Caco-2 (cell line): ENCODE results near the gene CCNA2. TPM values are rescaled to one million over a fixed set of nuclear protein-coding genes. Genes with fewer than 3 reads are reported as not detected.
A peak's percentile ranks its signal among the peaks of the same experiment; 100 is the strongest.

ENCODE experiments used
- BruUV-seq: library from RNA; stranded (reverse); fragments of 400-500 nt; replicated peaks from 2 replicates; lab custom pipeline; 2021; lab: Mats Ljungman, UMichigan
- CTCF ChIA-PET: fragments of 300-600 bp; sonication (Branson Sonifier 250); formaldehyde crosslinking; loops from one replicate; lab custom pipeline; 2022; ENCODE audit warnings: antibody characterized with exemption; lab: Charles Lee
- POLR2A ChIA-PET: fragments of 300-600 bp; sonication (Branson Sonifier 250); formaldehyde crosslinking; loops from one replicate; lab custom pipeline; 2022; ENCODE audit warnings: antibody characterized with exemption; lab: Charles Lee
- DNase-seq, 2 experiments: peaks; one replicate each; pipeline versions ENCODE4 v3.0.0 to v3.0.0-alpha.2; 2020 to 2022
- H3K27me3 ChIP-seq: replicated peaks from 2 replicates; pipeline ENCODE4 v1.6.0; 2011; ENCODE audit warnings: low read length; ENCODE audit not compliant: control insufficient read depth, insufficient read depth
- H3K36me3 ChIP-seq: 2 replicates; pipeline ENCODE4 v1.5.1; 2011; ENCODE audit warnings: low read length; ENCODE audit not compliant: control insufficient read depth, insufficient read depth
- H3K4me1 ChIP-seq: fragments of 250-450 bp; sonication (Bioruptor Pico); 2 replicates; pipeline ENCODE4 v1.5.1; 2020; ENCODE audit warnings: mild to moderate bottlenecking
- H3K4me3 ChIP-seq: 2 replicates; pipeline ENCODE4 v1.5.1; 2011; ENCODE audit warnings: low read depth, mild to moderate bottlenecking, control low read depth, low read length
- H3K9me3 ChIP-seq: fragments of 250-450 bp; sonication (Bioruptor Pico); 2 replicates; pipeline ENCODE4 v1.5.1; 2020; ENCODE audit warnings: mild to moderate bottlenecking, moderate library complexity
- H3K27ac Mint-ChIP-seq: one replicate; pipeline ENCODE4 v1.8.0; 2022; ENCODE audit warnings: mixed read lengths; ENCODE audit not compliant: unreplicated experiment
- H3K27me3 Mint-ChIP-seq: one replicate; pipeline ENCODE4 v1.8.0; 2022; ENCODE audit warnings: mixed read lengths; ENCODE audit not compliant: insufficient read depth, unreplicated experiment
- H3K36me3 Mint-ChIP-seq: one replicate; pipeline ENCODE4 v1.8.0; 2022; ENCODE audit warnings: mild to moderate bottlenecking, mixed read lengths; ENCODE audit not compliant: insufficient read depth, unreplicated experiment
- H3K4me1 Mint-ChIP-seq: one replicate; pipeline ENCODE4 v1.8.0; 2022; ENCODE audit warnings: low read depth, mixed read lengths; ENCODE audit not compliant: unreplicated experiment
- H3K4me3 Mint-ChIP-seq: one replicate; pipeline ENCODE4 v1.8.0; 2022; ENCODE audit warnings: mild to moderate bottlenecking, moderate library complexity, mixed read lengths; ENCODE audit not compliant: unreplicated experiment
- H3K9me3 Mint-ChIP-seq: one replicate; pipeline ENCODE4 v1.8.0; 2022; ENCODE audit warnings: mixed read lengths; ENCODE audit not compliant: unreplicated experiment
- CTCF ChIP-seq, 2 experiments: fragments of 200-600 bp in 1 of 2; IDR thresholded peaks; 1 replicate in 1 of 2; 2 replicates in 1 of 2; pipeline versions ENCODE4 v1.5.1 to v1.8.0; 2011 to 2022; ENCODE audit warnings: antibody characterized with exemption in 1 of 2, control low read depth in 1 of 2, inconsistent platforms in 1 of 2, low read depth in 1 of 2, low read length in 1 of 2, mild to moderate bottlenecking in 1 of 2, moderate library complexity in 1 of 2; ENCODE audit not compliant: insufficient read depth in 1 of 2, severe bottlenecking in 1 of 2, unreplicated experiment in 1 of 2
- intact Hi-C: fragments of 100-400 bp; cut with micrococcal nuclease; formaldehyde crosslinking; loops from one replicate; pipeline ENCODE4 v1.10.0; 2022; ENCODE audit not compliant: unreplicated experiment
- total RNA-seq: library from RNA; stranded (reverse); gene quantifications from 2 replicates; pipeline ENCODE4 v1.2.3, GENCODE V29; 2022

Gene CCNA2
- total RNA-seq, 1 experiment from 2014 or later, result 97.9 TPM

- Mint-ChIP-seq H3K36me3 (peaks cover 73% of the 10 kb centered on the region), H3K9me3 (no peaks in the 10 kb centered on the region), H3K27me3 (no peaks in the 10 kb centered on the region), H3K27ac (no peak overlapping the region), H3K4me1 (no peaks in the 10 kb centered on the region), H3K4me3 (no peak overlapping the region)
- intact Hi-C loops, result no loop called here
- Histone ChIP-seq H3K4me3 (no peak overlapping the region), H3K4me1 (no peaks in the 10 kb centered on the region), H3K36me3 (no peaks in the 10 kb centered on the region), H3K9me3 (no peaks in the 10 kb centered on the region), H3K27me3 (no peaks in the 10 kb centered on the region)
- ChIA-PET CTCF (no interaction called here), POLR2A (no interaction called here)
- TF ChIP-seq CTCF (IDR thresholded peaks at IDR 0.05; ENCODE audit: insufficient read depth in 1 of 2, low read depth in 1 of 2, low read length in 1 of 2, severe bottlenecking in 1 of 2, unreplicated experiment in 1 of 2), result no peak
- BruUV-seq, result no TSS peak
- no peak for DNase-seq
These were observed 12.6 kb downstream of the CCNA2 start for GRCh38 chr4:121811122-121811521.

- Histone ChIP-seq H3K4me1 (0 out of 2 replicates have a peak, but pooled peaks cover 3% of the 10 kb centered on the region), H3K27me3 (no peaks in the 10 kb centered on the region), H3K9me3 (no peaks in the 10 kb centered on the region), H3K4me3 (no peak overlapping the region), H3K36me3 (no peaks in the 10 kb centered on the region)
- no peak overlapping the region for H3K4me3 Mint-ChIP-seq
- no peak for TF ChIP-seq CTCF (IDR thresholded peaks at IDR 0.05; ENCODE audit: insufficient read depth in 1 of 2, low read depth in 1 of 2, low read length in 1 of 2, severe bottlenecking in 1 of 2, unreplicated experiment in 1 of 2)
- peaks cover 81% of the 10 kb centered on the region for H3K36me3 Mint-ChIP-seq
- no peak overlapping the region for H3K27ac Mint-ChIP-seq
- no peaks in the 10 kb centered on the region for H3K9me3 Mint-ChIP-seq
- intact Hi-C loops, result no loop called here
- POLR2A ChIA-PET, result no interaction called here
- CTCF ChIA-PET, result no interaction called here
- no peaks in the 10 kb centered on the region for H3K27me3 Mint-ChIP-seq
- no TSS peak for BruUV-seq
- H3K4me1 Mint-ChIP-seq, result no peaks in the 10 kb centered on the region
- DNase-seq, result no peak
These were observed 17.3 kb downstream of the CCNA2 start for GRCh38 chr4:121806411-121806810.

GRCh38 chr4:121801715-121802075 is 22.0 kb downstream of the CCNA2 start:
- no peak for DNase-seq
- ChIA-PET POLR2A (no interaction called here), CTCF (no interaction called here)
- Mint-ChIP-seq H3K4me3 (peak overlapping the region; percentile 91), H3K9me3 (no peaks in the 10 kb centered on the region), H3K36me3 (peaks cover 46% of the 10 kb centered on the region), H3K4me1 (peaks cover 7% of the 10 kb centered on the region), H3K27ac (peak overlapping the region; percentile 94), H3K27me3 (no peaks in the 10 kb centered on the region)
- intact Hi-C loops, result loop anchor here (5.0 kb wide), 2 partner anchors 104 to 351 kb away; partner anchors contain the start of genes ANXA5 and BLTP1
- TF ChIP-seq CTCF (IDR thresholded peaks at IDR 0.05; ENCODE audit: insufficient read depth in 1 of 2, low read depth in 1 of 2, low read length in 1 of 2, severe bottlenecking in 1 of 2, unreplicated experiment in 1 of 2), result no peak
- Histone ChIP-seq H3K4me1 (0 out of 2 replicates have a peak, but pooled peaks cover 7% of the 10 kb centered on the region), H3K27me3 (no peaks in the 10 kb centered on the region), H3K4me3 (peak overlapping the region; percentile 92), H3K9me3 (no peaks in the 10 kb centered on the region), H3K36me3 (no peaks in the 10 kb centered on the region)
- BruUV-seq, result TSS peak; percentile 56
